IMR-90 (cell line): Measurements from ENCODE around the gene SLC30A2. TPM values are rescaled to one million over a fixed set of nuclear protein-coding genes. Genes with fewer than 3 reads are reported as not detected.

Experiments used
- ATAC-seq: fragments of 200-7000 bp; cut with Tn5 transposase; 2 replicates; pipeline ENCODE4 v1.9.1; 2020; ENCODE audit warnings: low read depth, mild to moderate bottlenecking, moderate library complexity
- BruUV-seq: library from RNA; stranded (reverse); fragments of 400-500 nt; replicated peaks from 2 replicates; lab custom pipeline; 2021; lab: Mats Ljungman, UMichigan
- CTCF ChIA-PET: fragments of 300-600 bp; formaldehyde crosslinking; extraction: SDS; loops from one replicate; lab custom pipeline; 2021; ENCODE audit warnings: antibody characterized with exemption; lab: Yijun Ruan, JAX
- POLR2A ChIA-PET: fragments of 300-600 bp; sonication (Branson Sonifier 250); formaldehyde crosslinking; loops from one replicate; lab custom pipeline; 2022; ENCODE audit warnings: antibody characterized with exemption; ENCODE audit not compliant: unreplicated experiment; lab: Charles Lee
- DNase-seq: peaks from one replicate; pipeline ENCODE4 v3.0.0; 2013
- H2AFZ ChIP-seq: replicated peaks from 2 replicates; pipeline ENCODE3; 2013; ENCODE audit warnings: low read length, mild to moderate bottlenecking; ENCODE audit not compliant: poor library complexity
- H2AK5ac ChIP-seq: 2 replicates; pipeline ENCODE4 v1.6.1; 2013; ENCODE audit warnings: low read depth, low read length, inconsistent platforms
- H2AK9ac ChIP-seq: replicated peaks from 2 replicates; pipeline ENCODE3; 2013; ENCODE audit warnings: mild to moderate bottlenecking, low read depth, low read length, moderate library complexity; ENCODE audit not compliant: poor library complexity
- H2BK120ac ChIP-seq: 2 replicates; pipeline ENCODE4 v1.6.1; 2013; ENCODE audit warnings: low read depth, low read length, inconsistent platforms
- H2BK15ac ChIP-seq: 3 replicates; pipeline ENCODE4 v1.6.1; 2013; ENCODE audit warnings: low read depth, low read length, inconsistent platforms
- H2BK20ac ChIP-seq: 2 replicates; pipeline ENCODE4 v1.6.1; 2013; ENCODE audit warnings: low read depth, mild to moderate bottlenecking, inconsistent platforms, low read length, moderate library complexity
- H2BK5ac ChIP-seq: 2 replicates; pipeline ENCODE4 v1.6.1; 2013; ENCODE audit warnings: mild to moderate bottlenecking, low read depth, low read length, inconsistent platforms; ENCODE audit not compliant: poor library complexity, severe bottlenecking
- H3K14ac ChIP-seq: replicated peaks from 2 replicates; pipeline ENCODE4 v1.6.1; 2013; ENCODE audit warnings: low read depth, low read length, inconsistent platforms
- H3K18ac ChIP-seq: 2 replicates; pipeline ENCODE4 v1.6.1; 2013; ENCODE audit warnings: low read depth, low read length, control low read depth
- H3K23ac ChIP-seq: 2 replicates; pipeline ENCODE4 v1.6.1; 2013; ENCODE audit warnings: low read depth, low read length, inconsistent platforms
- H3K27ac ChIP-seq: 2 replicates; pipeline ENCODE4 v1.5.1; 2013; ENCODE audit warnings: mild to moderate bottlenecking, control low read depth, low read length; ENCODE audit not compliant: insufficient read depth
- H3K27me3 ChIP-seq: 2 replicates; pipeline ENCODE4 v1.6.1; 2013; ENCODE audit warnings: low read length; ENCODE audit not compliant: control insufficient read depth, insufficient read depth
- H3K36me3 ChIP-seq: 2 replicates; pipeline ENCODE4 v1.6.1; 2013; ENCODE audit warnings: low read length, mixed read lengths; ENCODE audit not compliant: control insufficient read depth, insufficient read depth
- H3K4ac ChIP-seq: 2 replicates; pipeline ENCODE4 v1.6.1; 2013; ENCODE audit warnings: low read depth, low read length, inconsistent platforms
- H3K4me1 ChIP-seq: 2 replicates; pipeline ENCODE4 v1.6.1; 2013; ENCODE audit warnings: low read length, mixed read lengths; ENCODE audit not compliant: control insufficient read depth, insufficient read depth
- H3K4me2 ChIP-seq: 2 replicates; pipeline ENCODE4 v1.6.1; 2013; ENCODE audit warnings: low read depth, mild to moderate bottlenecking, control low read depth, low read length, moderate library complexity
- H3K4me3 ChIP-seq: 2 replicates; pipeline ENCODE4 v1.5.1; 2013; ENCODE audit warnings: low read depth, mild to moderate bottlenecking, control low read depth, low read length, moderate library complexity; ENCODE audit not compliant: insufficient read depth
- H3K56ac ChIP-seq: 2 replicates; pipeline ENCODE4 v1.6.1; 2013; ENCODE audit warnings: low read length, inconsistent platforms; ENCODE audit not compliant: insufficient read depth; ENCODE audit errors: extremely low read depth
- H3K79me1 ChIP-seq, 2 experiments: 2 replicates each; pipeline ENCODE4 v1.6.1; 2013; ENCODE audit warnings: low read length in 2 of 2, inconsistent platforms in 1 of 2, low read depth in 1 of 2
- H3K9ac ChIP-seq: 2 replicates; pipeline ENCODE4 v1.6.1; 2013; ENCODE audit warnings: low read depth, low read length, control low read depth
- H3K9me1 ChIP-seq: 2 replicates; pipeline ENCODE4 v1.6.1; 2013; ENCODE audit warnings: low read length, inconsistent platforms; ENCODE audit not compliant: insufficient read depth
- H3K9me3 ChIP-seq: 2 replicates; pipeline ENCODE4 v1.6.1; 2013; ENCODE audit warnings: low read length; ENCODE audit not compliant: control insufficient read depth, insufficient read depth
- H4K20me1 ChIP-seq: 2 replicates; pipeline ENCODE4 v1.6.1; 2013; ENCODE audit warnings: low read length, inconsistent platforms; ENCODE audit not compliant: insufficient read depth
- H4K5ac ChIP-seq: 2 replicates; pipeline ENCODE4 v1.6.1; 2013; ENCODE audit warnings: mild to moderate bottlenecking, low read depth, low read length, control low read depth
- H4K8ac ChIP-seq, 2 experiments: 2 replicates each; pipeline ENCODE4 v1.6.1; 2013; ENCODE audit warnings: low read depth in 2 of 2, low read length in 2 of 2, control low read depth in 1 of 2, inconsistent platforms in 1 of 2
- H4K91ac ChIP-seq: 2 replicates; pipeline ENCODE4 v1.6.1; 2013; ENCODE audit warnings: low read depth, low read length, inconsistent platforms; ENCODE audit not compliant: insufficient read depth
- BHLHE40 ChIP-seq: fragments of 150-350 bp; IDR thresholded peaks from 2 replicates; pipeline ENCODE4 v1.6.1; 2016; ENCODE audit warnings: mild to moderate bottlenecking, low read depth, low read length
- CEBPB ChIP-seq: IDR thresholded peaks from 2 replicates; pipeline ENCODE4 v1.6.1; 2012; ENCODE audit warnings: low read depth, low read length, improper control_type of control experiment
- CHD1 ChIP-seq: IDR thresholded peaks from 2 replicates; pipeline ENCODE4 v1.6.1; 2012; ENCODE audit warnings: low read depth, low read length, improper control_type of control experiment
- CTCF ChIP-seq: conservative IDR thresholded peaks from 2 replicates; pipeline ENCODE4 v1.5.1; 2012; ENCODE audit warnings: mild to moderate bottlenecking, low read depth, low read length, improper control_type of control experiment
- ELK1 ChIP-seq: fragments of 150-350 bp; IDR thresholded peaks from 2 replicates; pipeline ENCODE4 v1.6.1; 2016; ENCODE audit warnings: low read depth, mild to moderate bottlenecking, low read length, moderate library complexity, borderline replicate concordance
- FOS ChIP-seq: fragments of 150-350 bp; IDR thresholded peaks from 2 replicates; pipeline ENCODE4 v1.6.1; 2016; ENCODE audit warnings: low read depth, low read length
- MAFK ChIP-seq: IDR thresholded peaks from 2 replicates; pipeline ENCODE4 v1.6.1; 2012; ENCODE audit warnings: low read depth, low read length, improper control_type of control experiment
- MAZ ChIP-seq: IDR thresholded peaks from 2 replicates; pipeline ENCODE4 v1.6.1; 2012; ENCODE audit warnings: low read depth, mild to moderate bottlenecking, low read length, improper control_type of control experiment, moderate library complexity, borderline replicate concordance
- MXI1 ChIP-seq: IDR thresholded peaks from 2 replicates; pipeline ENCODE4 v1.6.1; 2012; ENCODE audit warnings: low read depth, mild to moderate bottlenecking, low read length, moderate library complexity, borderline replicate concordance
- NFE2L2 ChIP-seq: fragments of 150-350 bp; IDR thresholded peaks from 2 replicates; pipeline ENCODE4 v1.6.1; 2016; ENCODE audit warnings: low read depth, mild to moderate bottlenecking, low read length
- POLR2A ChIP-seq: IDR thresholded peaks from 2 replicates; pipeline ENCODE4 v1.6.1; 2012; ENCODE audit warnings: mild to moderate bottlenecking, low read depth, low read length
- RCOR1 ChIP-seq: IDR thresholded peaks from 2 replicates; pipeline ENCODE4 v1.6.1; 2012; ENCODE audit warnings: mild to moderate bottlenecking, low read length, improper control_type of control experiment; ENCODE audit not compliant: insufficient replicate concordance
- RFX5 ChIP-seq: IDR thresholded peaks from 2 replicates; pipeline ENCODE4 v1.8.0; 2012; ENCODE audit warnings: low read depth, mild to moderate bottlenecking, low read length, moderate library complexity
- SMC3 ChIP-seq: fragments of 150-350 bp; IDR thresholded peaks from 2 replicates; pipeline ENCODE4 v1.6.1; 2016; ENCODE audit warnings: low read depth, mild to moderate bottlenecking, antibody characterized with exemption, low read length, moderate library complexity
- USF2 ChIP-seq: fragments of 150-350 bp; IDR thresholded peaks from 2 replicates; pipeline ENCODE4 v1.6.1; 2017; ENCODE audit warnings: mild to moderate bottlenecking, antibody characterized with exemption, low read length, low read depth
- WGBS, 2 experiments: methylation state at CpG; one replicate each; pipeline versions ENCODE4 v1.1.5 to v1.1.7; 2013; ENCODE audit warnings: missing lambda C conversion rate in 2 of 2; ENCODE audit not compliant: insufficient read length in 1 of 2; ENCODE audit errors: extremely low coverage in 2 of 2; 5-methylcytosine and 5-hydroxymethylcytosine counted together
- dilution Hi-C: fragments of 300-500 bp; cut with HindIII; formaldehyde crosslinking; loops from one replicate; pipeline ENCODE4 v1.14.3; 2018; ENCODE audit warnings: low sequenced_read_pairs; ENCODE audit not compliant: unreplicated experiment
- in situ Hi-C: fragments of 300-500 bp; cut with MboI; formaldehyde crosslinking; loops from 3 replicates; pipeline ENCODE4 v1.14.3; 2019; ENCODE audit warnings: low sequenced_read_pairs, inconsistent platforms, mixed read lengths
- intact Hi-C: fragments of 100-400 bp; cut with micrococcal nuclease; formaldehyde crosslinking; loops from 2 replicates; pipeline ENCODE4 v1.10.0; 2022
- polyA plus RNA-seq, 3 experiments: library from polyadenylated mRNA; depleted of rRNA; stranded (reverse); fragments of >200 nt; gene quantifications; 2 replicates each; pipeline ENCODE4 v1.2.3, GENCODE V29; 2012; ENCODE audit warnings: low replicate concordance in 1 of 3
- total RNA-seq: library from RNA; depleted of rRNA; stranded (reverse); fragments of >200 nt; gene quantifications from 2 replicates; pipeline ENCODE4 v1.2.3, GENCODE V29; 2012

The SLC30A2 gene
- total and polyA plus RNA-seq, 2 of the 4 experiments (the other 2 are of a cell fraction): not detected

- Histone ChIP-seq H4K20me1 (no peaks in the 10 kb centered on the region), H3K4me2 (no peak overlapping the region), H3K4me3 (no peak overlapping the region), H3K4me1 (peaks cover 2% of the 10 kb centered on the region; the same call in 1 of the 2 replicates), H3K23ac (no peak overlapping the region), H3K27me3 (peaks cover 34% of the 10 kb centered on the region), H3K56ac (no peak overlapping the region; the same call in 1 of the 2 replicates), H3K79me1 (no peaks in the 10 kb centered on the region), H3K9me1 (peaks cover 3% of the 10 kb centered on the region; the same call in 1 of the 2 replicates), H2AK9ac (no peak overlapping the region), H2BK15ac (no peak overlapping the region), H2AK5ac (no peak overlapping the region), H3K27ac (no peak overlapping the region), H3K9ac (no peak overlapping the region), H4K5ac (no peak overlapping the region), H3K18ac (no peak overlapping the region), H2BK20ac (no peak overlapping the region), H2BK5ac (no peak overlapping the region), H3K4ac (no peak overlapping the region), H4K91ac (no peak overlapping the region), H3K36me3 (no peaks in the 10 kb centered on the region), H4K8ac (no peak overlapping the region), H2AFZ (peak overlapping the region; percentile 77), H2BK120ac (no peak overlapping the region), H3K14ac (no peak overlapping the region), H3K9me3 (no peaks in the 10 kb centered on the region)
- ChIA-PET POLR2A (no interaction called here), CTCF (no interaction called here)
- intact Hi-C loops: no loop called here
- ATAC-seq: peak; percentile 29; the same call in 1 of the 2 replicates
- WGBS, 2 experiments: 4% methylated on average over 4 of the region's 17 CpGs; no CpG with 5 or more reads in 1 of the 2 experiments
- DNase-seq: no peak
- in situ Hi-C loops: loop anchor here (5.0 kb wide), 1 partner anchor 53 kb away; no protein-coding TSS in a partner anchor
- dilution Hi-C loops: no loop called here
- no TSS peak for BruUV-seq
- no peak for TF ChIP-seq NFE2L2
- TF ChIP-seq USF2: no peak
- no peak for TF ChIP-seq MXI1
- TF ChIP-seq MAFK: no peak
- TF ChIP-seq POLR2A: no peak
- no peak for TF ChIP-seq FOS
- TF ChIP-seq BHLHE40: no peak
- TF ChIP-seq CTCF: no peak
- no peak for TF ChIP-seq MAZ
- no peak for TF ChIP-seq RFX5
- TF ChIP-seq RCOR1: no peak
- no peak for TF ChIP-seq SMC3
- TF ChIP-seq ELK1: no peak
- TF ChIP-seq CEBPB: no peak
- TF ChIP-seq CHD1: no peak
Observed at GRCh38 chr1:26094677-26095383, 48.9 kb upstream of the SLC30A2 start.
